ENCODE measurements around the gene SAMD8. TPM values are rescaled to one million over a fixed set of nuclear protein-coding genes. Genes with fewer than 3 reads are reported as not detected.

The SAMD8 gene
- total and polyA plus RNA-seq, 11 donors, result 7.5 to 43.0 (median 23.4) TPM

DNA sequence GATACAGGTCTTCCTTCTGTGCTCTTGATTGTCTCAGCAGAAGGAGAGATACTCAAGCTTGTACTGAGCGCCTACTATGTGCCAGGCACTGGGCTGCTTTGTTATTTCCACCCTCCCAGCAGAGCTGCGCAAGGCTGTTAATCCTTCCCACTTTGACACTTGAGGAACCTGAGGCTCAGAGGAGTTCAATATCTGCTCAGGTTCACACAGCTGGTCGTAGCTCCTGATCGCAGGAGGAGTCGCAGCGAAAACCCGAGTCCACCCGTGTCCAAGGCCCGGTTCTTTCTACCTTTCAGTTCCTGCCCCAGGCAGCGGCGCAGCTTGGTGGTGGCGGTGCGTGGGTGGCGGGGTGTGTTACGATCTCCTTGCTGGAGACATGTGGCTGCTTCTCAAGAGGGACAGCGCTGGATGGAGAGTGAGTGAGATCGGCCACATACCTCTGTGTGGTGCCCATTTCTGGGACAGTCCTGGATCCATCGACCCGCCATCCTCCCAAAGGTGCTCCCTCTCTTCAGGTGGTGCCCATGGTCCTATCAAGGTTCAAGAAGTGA lies 26.5 kb upstream of the SAMD8 start:
- H3K4me3 ChIP-seq, result no peak overlapping the region
- no peak for DNase-seq
- H3K4me1 ChIP-seq, result no peaks in the 10 kb centered on the region
- ATAC-seq, result peak in 1 of 4 donors; percentile 11
- no peaks in the 10 kb centered on the region for H3K36me3 ChIP-seq
- peaks cover 0 to 7% (median 1%) of the 10 kb centered on the region in 12 donors for H3K9me3 ChIP-seq
- H3K27me3 ChIP-seq, result no peaks in the 10 kb centered on the region
- H3K27ac ChIP-seq, result no peak overlapping the region
- intact Hi-C loops (cut with DNase I), result no loop called here
- TF ChIP-seq POLR2A (IDR thresholded peaks at IDR 0.05), result no peak
- TF ChIP-seq, protein P1, sequence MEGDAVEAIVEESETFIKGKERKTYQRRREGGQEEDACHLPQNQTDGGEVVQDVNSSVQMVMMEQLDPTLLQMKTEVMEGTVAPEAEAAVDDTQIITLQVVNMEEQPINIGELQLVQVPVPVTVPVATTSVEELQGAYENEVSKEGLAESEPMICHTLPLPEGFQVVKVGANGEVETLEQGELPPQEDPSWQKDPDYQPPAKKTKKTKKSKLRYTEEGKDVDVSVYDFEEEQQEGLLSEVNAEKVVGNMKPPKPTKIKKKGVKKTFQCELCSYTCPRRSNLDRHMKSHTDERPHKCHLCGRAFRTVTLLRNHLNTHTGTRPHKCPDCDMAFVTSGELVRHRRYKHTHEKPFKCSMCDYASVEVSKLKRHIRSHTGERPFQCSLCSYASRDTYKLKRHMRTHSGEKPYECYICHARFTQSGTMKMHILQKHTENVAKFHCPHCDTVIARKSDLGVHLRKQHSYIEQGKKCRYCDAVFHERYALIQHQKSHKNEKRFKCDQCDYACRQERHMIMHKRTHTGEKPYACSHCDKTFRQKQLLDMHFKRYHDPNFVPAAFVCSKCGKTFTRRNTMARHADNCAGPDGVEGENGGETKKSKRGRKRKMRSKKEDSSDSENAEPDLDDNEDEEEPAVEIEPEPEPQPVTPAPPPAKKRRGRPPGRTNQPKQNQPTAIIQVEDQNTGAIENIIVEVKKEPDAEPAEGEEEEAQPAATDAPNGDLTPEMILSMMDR (IDR thresholded peaks at IDR 0.05), result no peak
- 91 to 94% (median 93%) methylated on average over 17 to 19 of the region's 19 CpGs for WGBS, 4 donors

DNA sequence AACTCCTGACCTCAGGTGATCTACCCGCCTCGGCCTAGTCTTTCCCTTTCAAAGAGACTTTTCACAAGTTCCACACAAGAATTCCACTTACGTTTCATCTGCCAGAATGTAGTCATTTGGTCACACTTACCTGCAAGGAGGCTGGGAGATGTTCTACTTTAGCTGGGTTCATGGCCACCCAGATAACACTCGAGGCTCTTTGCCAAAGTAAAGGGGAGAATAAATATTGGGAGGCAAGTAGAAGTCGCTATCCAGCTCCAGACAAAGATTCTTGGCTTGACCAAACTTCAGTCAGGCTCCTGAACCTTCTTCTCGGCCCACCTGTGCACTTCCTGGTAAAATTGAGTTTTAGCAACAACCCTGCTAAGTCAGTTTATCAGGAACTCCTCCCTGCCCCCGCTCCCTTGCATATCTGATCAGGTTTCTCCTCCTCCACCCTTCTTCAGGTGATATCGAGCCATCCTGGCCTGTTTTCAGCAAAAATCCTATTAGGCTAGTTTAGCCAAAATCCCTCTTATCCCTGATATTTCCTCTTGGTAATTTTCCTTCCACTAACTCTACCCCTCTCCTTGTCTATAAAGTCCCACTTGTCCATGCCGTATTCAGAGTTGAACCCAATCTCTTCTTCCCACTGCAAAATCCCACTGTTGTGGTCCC lies 25.1 kb upstream of the SAMD8 start:
- Histone ChIP-seq H3K36me3 (no peaks in the 10 kb centered on the region), H3K9me3 (peaks cover 0 to 5% (median 1%) of the 10 kb centered on the region in 12 donors), H3K4me3 (no peak overlapping the region), H3K27ac (no peak overlapping the region), H3K27me3 (no peaks in the 10 kb centered on the region), H3K4me1 (no peaks in the 10 kb centered on the region)
- DNase-seq (no peak), ATAC-seq (no peak)
- WGBS, 4 donors, result 94 to 98% (median 95%) methylated on average over 9 of the region's 9 CpGs
- no peak for TF ChIP-seq POLR2A (IDR thresholded peaks at IDR 0.05)
- TF ChIP-seq, protein P1 (IDR thresholded peaks at IDR 0.05), result no peak
- intact Hi-C loops (cut with DNase I), result no loop called here

DNA sequence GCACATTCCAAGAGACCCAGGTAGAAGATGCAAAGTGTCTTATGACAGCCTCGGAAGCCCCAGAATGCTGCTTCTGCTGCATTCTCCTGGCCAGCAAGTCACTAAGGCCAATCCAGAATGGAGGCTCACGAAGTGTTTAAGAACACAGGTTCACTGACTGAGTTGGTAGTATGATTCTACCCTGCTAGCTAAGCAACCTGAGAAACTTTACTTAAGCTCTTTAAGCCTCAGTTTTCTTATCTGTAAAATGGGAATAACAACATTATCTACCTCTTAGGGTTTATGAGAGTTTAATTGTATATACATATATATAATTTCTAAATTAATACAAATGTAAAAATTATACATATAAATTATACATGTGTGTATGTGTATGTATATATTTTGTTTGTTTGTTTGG lies 22.8 kb upstream of the SAMD8 start:
- WGBS, 4 donors, result 93 to 100% (median 96%) methylated on average over 2 of the region's 2 CpGs

DNA sequence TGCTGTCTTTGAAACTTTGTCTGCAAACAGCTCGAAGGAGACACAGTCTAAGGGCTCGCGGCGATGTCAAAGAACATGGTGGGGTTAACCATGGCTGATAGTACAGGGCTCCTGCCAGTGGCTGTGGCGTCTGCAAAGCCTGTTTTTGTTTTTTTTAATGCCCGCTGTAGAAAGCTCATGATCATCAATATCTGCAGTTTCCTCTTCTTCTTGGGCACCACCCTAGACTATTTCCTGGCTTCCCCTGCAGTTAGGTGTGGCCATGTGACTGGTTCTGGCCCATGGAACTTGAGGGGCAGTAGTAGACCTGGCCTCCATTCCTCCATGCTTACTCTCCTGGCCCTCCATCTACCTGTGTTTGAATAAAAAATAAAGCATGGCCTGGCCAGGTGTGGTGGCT lies 21.8 kb upstream of the SAMD8 start:
- DNase-seq (no peak), ATAC-seq (no peak)
- Histone ChIP-seq H3K4me1 (no peaks in the 10 kb centered on the region), H3K27ac (no peak overlapping the region), H3K27me3 (no peaks in the 10 kb centered on the region), H3K36me3 (no peaks in the 10 kb centered on the region), H3K4me3 (no peak overlapping the region), H3K9me3 (no peaks in the 10 kb centered on the region)
- intact Hi-C loops (cut with DNase I), result loop anchor here in 5 of 10 donors (5.0 to 10.0 kb wide), 4 partner anchors 52 to 665 kb away; no protein-coding TSS in a partner anchor
- TF ChIP-seq, protein P1 (IDR thresholded peaks at IDR 0.05), result no peak
- no peak for TF ChIP-seq POLR2A (IDR thresholded peaks at IDR 0.05)
- 87 to 90% (median 90%) methylated on average over 6 of the region's 6 CpGs for WGBS, 4 donors

More for the DNA sequence above, 22.8 kb upstream of the SAMD8 start:
- no peak overlapping the region for H3K4me3 ChIP-seq
- H3K4me1 ChIP-seq, result no peaks in the 10 kb centered on the region
- no peaks in the 10 kb centered on the region for H3K36me3 ChIP-seq
- H3K9me3 ChIP-seq, result no peaks in the 10 kb centered on the region
- no peak for DNase-seq
- ATAC-seq, result no peak
- no peaks in the 10 kb centered on the region for H3K27me3 ChIP-seq
- H3K27ac ChIP-seq, result no peak overlapping the region
- no peak for TF ChIP-seq POLR2A (IDR thresholded peaks at IDR 0.05)
- TF ChIP-seq, protein P1 (IDR thresholded peaks at IDR 0.05), result no peak
- intact Hi-C loops (cut with DNase I), result no loop called here

All from heart left ventricle (tissue), 16 donors.